SKM-1 (cell line): ENCODE data around the gene MGAT4D.
"Not testable (repeated sequence)": the region's sequence is repeated elsewhere in the genome, so short reads cannot be mapped to it uniquely, and the experiment has no call there.

Experiments
- DNase-seq: peaks from one replicate; lab custom pipeline; 2025; ENCODE audit not compliant: unreplicated experiment; lab: John Stamatoyannopoulos, UW

The MGAT4D gene

DNA sequence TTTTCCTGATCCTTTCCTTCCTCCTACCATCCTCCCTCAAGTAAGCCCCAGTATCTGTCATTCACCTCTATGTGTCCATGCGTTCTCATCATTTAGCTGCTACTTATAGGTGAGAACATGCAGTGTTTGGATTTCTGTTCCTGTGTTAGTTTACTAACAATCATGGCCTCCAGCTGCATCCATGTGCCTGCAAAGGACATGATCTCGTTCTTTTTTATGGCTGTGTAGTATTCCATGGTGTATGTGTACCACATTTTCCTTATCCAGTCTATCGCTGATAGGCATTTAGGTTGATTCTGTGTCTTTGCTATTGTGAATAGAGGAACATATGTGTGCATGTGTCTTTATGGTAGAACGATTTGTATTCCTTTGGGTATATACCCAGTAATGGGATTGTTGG, 53.7 kb downstream of the MGAT4D start:
- DNase-seq = not testable (repeated sequence)

DNA sequence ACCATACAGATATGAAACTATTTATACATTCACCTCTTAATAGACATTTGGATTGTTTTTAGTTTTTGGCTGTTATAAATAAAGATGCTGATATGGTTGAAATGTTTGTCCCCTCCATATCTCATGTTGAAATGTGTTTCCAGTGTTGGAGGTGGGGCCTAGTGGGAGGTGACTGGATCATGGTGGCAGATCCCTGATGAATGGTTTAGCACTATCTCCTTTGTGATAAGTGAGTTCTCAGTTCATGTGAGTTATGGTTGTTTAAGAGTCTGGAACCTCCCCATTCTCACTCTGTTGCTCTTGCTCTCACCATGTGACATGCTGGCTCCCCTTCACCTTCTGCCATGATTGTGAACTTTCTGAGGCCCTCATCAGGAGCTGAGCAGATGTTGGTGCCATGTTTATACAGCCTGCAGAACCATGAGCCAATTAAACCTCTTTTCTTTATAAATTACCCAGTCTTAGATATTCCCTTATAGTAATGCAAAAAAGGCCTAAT, 58.4 kb downstream of the MGAT4D start:
- no peak for DNase-seq

DNA sequence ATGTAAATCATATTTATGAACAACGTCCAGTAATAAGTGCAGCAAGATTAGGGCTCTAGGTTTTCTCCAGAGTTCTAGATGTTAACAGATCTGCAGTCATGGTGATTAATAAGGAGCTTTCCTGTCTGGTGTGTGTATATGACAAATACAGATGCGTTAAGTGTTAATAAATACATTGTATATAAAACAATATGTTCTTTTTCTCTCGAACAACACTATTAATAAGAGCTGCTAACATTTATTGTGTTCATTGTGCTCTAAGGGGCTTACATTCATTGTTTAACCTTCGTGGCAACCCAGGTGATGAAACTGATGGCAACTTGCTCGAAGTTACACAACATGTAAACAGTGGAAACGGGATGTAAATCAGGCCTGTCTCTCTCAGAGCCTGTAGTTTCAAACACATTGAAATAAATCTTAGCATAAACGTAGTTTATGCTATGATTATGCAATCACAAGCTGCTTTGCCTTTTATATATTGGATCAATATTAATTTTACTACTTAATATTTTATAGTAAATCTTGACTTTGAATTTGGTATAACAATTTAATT, 70.1 kb downstream of the MGAT4D start:
- peak; percentile 43 for DNase-seq

GRCh38 chr4:140427106-140427918, 70.8 kb downstream of the MGAT4D start, which contains the start of gene CLGN:
TSS of gene CLGN (minus strand) at chr4:140427648. CDS start at chr4:140413078, 14,570 bp downstream.
- peak; percentile 76 for DNase-seq

- peak; percentile 7 for DNase-seq
Measured at GRCh38 chr4:140426610-140427105, 71.4 kb downstream of the MGAT4D start.

- DNase-seq = no peak
Measured at GRCh38 chr4:140423106-140423505, 75.0 kb downstream of the MGAT4D start.

DNA sequence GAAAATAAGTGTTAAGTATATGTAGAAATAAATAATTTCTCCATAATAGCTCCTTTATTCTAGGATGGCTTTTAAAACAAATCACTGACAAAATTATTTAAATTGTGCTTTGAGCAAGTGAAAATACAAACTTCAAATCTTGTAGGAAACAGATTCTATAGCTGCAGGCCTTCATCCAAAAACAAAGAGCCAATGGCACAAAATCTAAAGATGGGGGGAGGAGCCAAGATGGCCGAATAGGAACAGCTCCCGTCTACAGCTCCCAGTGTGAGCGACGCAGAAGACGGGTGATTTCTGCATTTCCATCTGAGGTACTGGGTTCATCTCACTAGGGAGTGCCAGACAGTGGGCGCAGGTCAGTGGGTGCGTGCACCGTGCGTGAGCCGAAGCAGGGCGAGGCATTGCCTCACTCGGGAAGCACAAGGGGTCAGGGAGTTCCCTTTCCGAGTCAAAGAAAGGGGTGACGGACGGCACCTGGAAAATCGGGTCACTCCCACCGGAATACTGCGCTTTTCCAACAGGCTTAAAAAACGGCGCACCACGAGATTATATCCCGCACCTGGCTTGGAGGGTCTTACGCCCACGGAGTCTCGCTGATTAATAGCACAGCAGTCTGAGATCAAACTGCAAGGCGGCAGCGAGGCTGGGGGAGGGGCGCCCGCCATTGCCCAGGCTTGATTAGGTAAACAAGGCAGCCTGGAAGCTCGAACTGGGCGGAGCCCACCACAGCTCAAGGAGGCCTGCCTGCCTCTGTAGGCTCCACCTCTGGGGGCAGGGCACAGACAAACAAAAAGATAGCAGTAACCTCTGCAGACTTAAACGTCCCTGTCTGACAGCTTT, 84.7 kb downstream of the MGAT4D start:
- DNase-seq = not testable (repeated sequence)

DNA sequence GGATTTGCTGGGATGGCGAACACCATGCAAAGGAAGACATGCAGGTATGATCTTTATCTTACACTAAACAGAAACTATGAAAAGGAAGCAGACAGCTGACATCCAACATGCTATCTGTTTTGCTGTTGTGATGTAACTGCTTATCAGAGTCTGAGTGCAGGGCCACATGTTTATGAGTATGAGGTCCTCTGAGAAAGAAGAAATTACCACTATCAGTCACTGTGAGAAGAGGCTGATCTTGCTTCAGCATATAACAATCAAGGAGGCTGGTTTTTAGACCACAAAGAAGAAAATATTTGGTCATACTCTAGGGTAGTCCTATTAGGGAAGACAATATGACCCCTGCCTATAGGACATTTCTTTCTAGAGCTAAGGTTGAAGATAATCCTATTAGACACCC, 89.1 kb downstream of the MGAT4D start:
- no peak for DNase-seq

DNA sequence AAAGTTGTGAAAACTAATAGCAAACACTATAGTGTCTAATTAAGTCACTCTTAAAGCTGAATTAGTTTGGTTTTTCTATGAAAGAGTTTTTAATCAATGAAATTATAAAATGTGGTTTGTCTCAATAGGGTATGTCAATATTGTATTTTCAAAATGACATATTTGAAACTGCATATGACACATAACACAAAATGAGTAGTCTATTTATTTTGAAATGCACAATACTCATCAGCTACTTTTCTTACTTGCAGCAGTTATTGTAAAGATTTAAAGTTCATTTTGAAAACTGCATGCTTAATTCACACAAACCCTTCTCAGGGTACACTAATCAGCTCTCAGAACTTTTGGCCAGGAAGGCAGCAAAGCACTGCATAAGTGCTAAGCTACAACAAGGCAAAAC, 91.8 kb downstream of the MGAT4D start:
- DNase-seq = no peak

GRCh38 chr4:140400111-140400510, 98.0 kb downstream of the MGAT4D start:
- no peak for DNase-seq

DNA sequence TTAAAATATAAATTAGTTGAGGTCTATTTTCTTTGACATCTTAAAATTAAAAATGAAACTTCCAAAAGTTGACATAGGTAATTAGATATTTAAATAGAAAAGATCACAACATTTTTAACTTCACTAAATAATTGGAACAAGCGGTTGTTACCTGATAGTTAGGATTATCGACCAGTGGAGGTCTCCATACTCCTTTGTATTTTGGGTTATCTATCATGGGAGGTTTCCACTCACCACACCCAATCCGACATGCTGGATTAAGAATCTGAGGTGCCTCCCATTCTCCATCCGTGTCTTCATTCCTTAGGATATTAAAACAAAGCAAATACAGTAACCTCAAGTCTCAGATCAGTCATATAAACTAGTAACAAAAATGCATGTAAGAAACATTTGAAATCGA, 102.4 kb downstream of the MGAT4D start:
- no peak for DNase-seq
